ENCODE results near the gene IL17B.

DNA sequence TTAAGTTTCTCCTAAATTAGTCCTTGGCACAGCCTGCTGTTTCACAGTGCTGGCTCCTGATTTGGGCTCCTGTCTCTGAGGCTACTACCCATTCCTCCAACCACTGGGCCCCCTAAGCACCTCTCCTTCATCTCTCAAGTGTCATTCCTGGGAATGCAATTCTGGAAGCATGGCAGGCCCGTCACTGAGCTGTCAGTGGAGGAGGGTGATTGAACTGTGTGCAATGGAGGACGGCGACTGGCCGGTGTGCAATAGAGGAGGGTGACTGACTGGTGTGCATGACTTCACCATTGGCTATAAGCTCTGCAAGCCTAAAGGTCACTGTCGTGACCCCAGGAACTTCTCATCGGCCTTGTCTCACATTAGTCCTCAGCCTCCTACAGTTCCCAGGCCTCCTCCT, 12.4 kb upstream of the IL17B start:
- TF ChIP-seq, protein P1, sequence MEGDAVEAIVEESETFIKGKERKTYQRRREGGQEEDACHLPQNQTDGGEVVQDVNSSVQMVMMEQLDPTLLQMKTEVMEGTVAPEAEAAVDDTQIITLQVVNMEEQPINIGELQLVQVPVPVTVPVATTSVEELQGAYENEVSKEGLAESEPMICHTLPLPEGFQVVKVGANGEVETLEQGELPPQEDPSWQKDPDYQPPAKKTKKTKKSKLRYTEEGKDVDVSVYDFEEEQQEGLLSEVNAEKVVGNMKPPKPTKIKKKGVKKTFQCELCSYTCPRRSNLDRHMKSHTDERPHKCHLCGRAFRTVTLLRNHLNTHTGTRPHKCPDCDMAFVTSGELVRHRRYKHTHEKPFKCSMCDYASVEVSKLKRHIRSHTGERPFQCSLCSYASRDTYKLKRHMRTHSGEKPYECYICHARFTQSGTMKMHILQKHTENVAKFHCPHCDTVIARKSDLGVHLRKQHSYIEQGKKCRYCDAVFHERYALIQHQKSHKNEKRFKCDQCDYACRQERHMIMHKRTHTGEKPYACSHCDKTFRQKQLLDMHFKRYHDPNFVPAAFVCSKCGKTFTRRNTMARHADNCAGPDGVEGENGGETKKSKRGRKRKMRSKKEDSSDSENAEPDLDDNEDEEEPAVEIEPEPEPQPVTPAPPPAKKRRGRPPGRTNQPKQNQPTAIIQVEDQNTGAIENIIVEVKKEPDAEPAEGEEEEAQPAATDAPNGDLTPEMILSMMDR (IDR thresholded peaks at IDR 0.05) = no peak
- TF ChIP-seq POLR2A (IDR thresholded peaks at IDR 0.05) = no peak

Data from adrenal gland (tissue), 5 donors.